Measurements from ENCODE around the gene ZC3HAV1. TPM values are rescaled to one million over a fixed set of nuclear protein-coding genes. Genes with fewer than 3 reads are reported as not detected.

The ZC3HAV1 gene
- total and polyA plus RNA-seq, 9 of the 15 experiments (the other 6 are each of a cell fraction or from before 2014, with no cell fraction given): 11.9 to 40.5 (median 23.9) TPM

- TF ChIP-seq, protein P1, sequence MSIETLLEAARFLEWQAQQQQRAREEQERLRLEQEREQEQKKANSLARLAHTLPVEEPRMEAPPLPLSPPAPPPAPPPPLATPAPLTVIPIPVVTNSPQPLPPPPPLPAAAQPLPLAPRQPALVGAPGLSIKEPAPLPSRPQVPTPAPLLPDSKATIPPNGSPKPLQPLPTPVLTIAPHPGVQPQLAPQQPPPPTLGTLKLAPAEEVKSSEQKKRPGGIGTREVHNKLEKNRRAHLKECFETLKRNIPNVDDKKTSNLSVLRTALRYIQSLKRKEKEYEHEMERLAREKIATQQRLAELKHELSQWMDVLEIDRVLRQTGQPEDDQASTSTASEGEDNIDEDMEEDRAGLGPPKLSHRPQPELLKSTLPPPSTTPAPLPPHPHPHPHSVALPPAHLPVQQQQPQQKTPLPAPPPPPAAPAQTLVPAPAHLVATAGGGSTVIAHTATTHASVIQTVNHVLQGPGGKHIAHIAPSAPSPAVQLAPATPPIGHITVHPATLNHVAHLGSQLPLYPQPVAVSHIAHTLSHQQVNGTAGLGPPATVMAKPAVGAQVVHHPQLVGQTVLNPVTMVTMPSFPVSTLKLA (conservative IDR thresholded peaks at IDR 0.05): peak; percentile 55 to 84; a peak in 3 of 4 replicates
- TF ChIP-seq CCNT2 (IDR thresholded peaks at IDR 0.05; ENCODE audit: borderline replicate concordance, extremely low read depth, insufficient read length, low read depth, low read length): peak; percentile 79
- peak; percentile 96 for TF ChIP-seq TBP (optimal IDR thresholded peaks at IDR 0.05; ENCODE audit: low read depth, low read length)
- TF ChIP-seq EP300 (IDR thresholded peaks at IDR 0.05; ENCODE audit: low read length): no peak
- peak; percentile 56; the same call in 1 of the 2 replicates for TF ChIP-seq MXI1 (IDR thresholded peaks at IDR 0.05; ENCODE audit: low read depth, low read length)
- 0 out of 2 replicates have a peak, but pooled peaks have one; percentile 32 for TF ChIP-seq ZNF311 (CRISPR knock-in tag; IDR thresholded peaks at IDR 0.05)
- TF ChIP-seq FOXM1 (IDR thresholded peaks at IDR 0.05; ENCODE audit: low read depth): peak; percentile 49; the same call in 1 of the 2 replicates
- TF ChIP-seq FOXM1 (CRISPR knock-in tag; IDR thresholded peaks at IDR 0.05; ENCODE audit: low read depth): no peak
- TF ChIP-seq SRSF3 (IDR thresholded peaks at IDR 0.05; ENCODE audit: insufficient read depth, low read length): no peak
- TF ChIP-seq GTF2B (IDR thresholded peaks at IDR 0.05; ENCODE audit: extremely low read depth, insufficient read length): peak; percentile 86
- TF ChIP-seq CHD4 (IDR thresholded peaks at IDR 0.05; ENCODE audit: insufficient read depth, insufficient replicate concordance, low read depth, low read length, poor library complexity, severe bottlenecking): peak; percentile 28
- 0 out of 2 replicates have a peak, but pooled peaks have one; percentile 50 for TF ChIP-seq JUND (IDR thresholded peaks at IDR 0.05; ENCODE audit: borderline replicate concordance, low read depth, low read length)
- TF ChIP-seq JUND (tag; IDR thresholded peaks at IDR 0.05; ENCODE audit: borderline replicate concordance, low read depth, low read length): no peak; the same call in 2 of the 3 replicates
- no peak for TF ChIP-seq HDAC8 (tag; IDR thresholded peaks at IDR 0.05)
- peak; percentile 85; the same call in 1 of the 2 replicates for TF ChIP-seq CC2D1A (IDR thresholded peaks at IDR 0.05)
- peak; percentile 79; the same call in 1 of the 2 replicates for TF ChIP-seq ZSCAN29 (IDR thresholded peaks at IDR 0.05)
- TF ChIP-seq TFAP4 (CRISPR knock-in tag; IDR thresholded peaks at IDR 0.05; ENCODE audit: borderline replicate concordance): peak; percentile 89
- peak; percentile 54 for TF ChIP-seq CREB1 (IDR thresholded peaks at IDR 0.05)
- TF ChIP-seq CREB1 (CRISPR knock-in tag; IDR thresholded peaks at IDR 0.05): peak; percentile 64; the same call in 1 of the 2 replicates
- no peak for TF ChIP-seq SNAPC5 (CRISPR knock-in tag; IDR thresholded peaks at IDR 0.05)
- TF ChIP-seq, protein P2, sequence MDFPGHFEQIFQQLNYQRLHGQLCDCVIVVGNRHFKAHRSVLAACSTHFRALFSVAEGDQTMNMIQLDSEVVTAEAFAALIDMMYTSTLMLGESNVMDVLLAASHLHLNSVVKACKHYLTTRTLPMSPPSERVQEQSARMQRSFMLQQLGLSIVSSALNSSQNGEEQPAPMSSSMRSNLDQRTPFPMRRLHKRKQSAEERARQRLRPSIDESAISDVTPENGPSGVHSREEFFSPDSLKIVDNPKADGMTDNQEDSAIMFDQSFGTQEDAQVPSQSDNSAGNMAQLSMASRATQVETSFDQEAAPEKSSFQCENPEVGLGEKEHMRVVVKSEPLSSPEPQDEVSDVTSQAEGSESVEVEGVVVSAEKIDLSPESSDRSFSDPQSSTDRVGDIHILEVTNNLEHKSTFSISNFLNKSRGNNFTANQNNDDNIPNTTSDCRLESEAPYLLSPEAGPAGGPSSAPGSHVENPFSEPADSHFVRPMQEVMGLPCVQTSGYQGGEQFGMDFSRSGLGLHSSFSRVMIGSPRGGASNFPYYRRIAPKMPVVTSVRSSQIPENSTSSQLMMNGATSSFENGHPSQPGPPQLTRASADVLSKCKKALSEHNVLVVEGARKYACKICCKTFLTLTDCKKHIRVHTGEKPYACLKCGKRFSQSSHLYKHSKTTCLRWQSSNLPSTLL (IDR thresholded peaks at IDR 0.05): peak; percentile 42; the same call in 1 of the 2 replicates
- 0 out of 4 replicates have a peak, but pooled peaks of 1 of the 2 experiments have one; percentile 18 for TF ChIP-seq TRIM24 (IDR thresholded peaks at IDR 0.05)
These were observed at the start of gene ZC3HAV1 (continued) for GRCh38 chr7:139109188-139109982.

All from K562 (cell line).